ENCODE data around the gene FUT7.
"Not testable (repeated sequence)": the region's sequence is repeated elsewhere in the genome, so short reads cannot be mapped to it uniquely, and the experiment has no call there.

FUT7 gene

GRCh38 chr9:137066096-137066861, 34.4 kb upstream of the FUT7 start:
- no peak for DNase-seq

DNA sequence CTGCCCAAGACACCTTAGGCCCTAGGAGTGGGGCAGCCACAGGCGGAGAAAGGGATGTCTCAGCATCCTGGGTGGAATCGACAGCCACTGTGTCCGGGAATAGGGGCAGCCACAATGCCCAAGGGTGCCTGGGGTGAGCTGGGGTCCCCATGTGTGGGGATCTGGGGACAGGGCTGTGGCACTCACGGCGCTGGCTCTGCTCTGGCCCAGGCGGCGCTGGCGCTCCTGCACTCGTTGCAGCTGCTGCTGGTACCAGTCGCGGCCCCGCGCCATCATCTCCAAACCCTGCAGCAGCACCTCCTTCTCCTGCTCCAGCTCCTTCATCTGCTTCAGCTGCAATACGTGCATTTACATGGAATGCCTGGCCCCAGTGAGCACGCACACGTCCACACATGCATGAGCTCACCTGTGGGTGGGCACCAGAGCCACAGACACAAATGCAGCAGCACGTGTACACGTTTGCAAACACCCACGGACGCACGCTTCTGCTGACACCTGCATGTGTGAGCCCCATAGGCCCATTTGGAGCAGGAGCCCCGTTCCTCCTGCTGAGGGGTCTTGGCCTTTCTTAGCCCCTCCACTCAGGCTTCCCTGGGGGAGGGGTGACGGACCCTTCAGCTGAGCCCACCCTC, 33.6 kb upstream of the FUT7 start:
- DNase-seq: no peak

- no peak for DNase-seq
These were observed 32.9 kb upstream of the FUT7 start for GRCh38 chr9:137064880-137065164.

DNA sequence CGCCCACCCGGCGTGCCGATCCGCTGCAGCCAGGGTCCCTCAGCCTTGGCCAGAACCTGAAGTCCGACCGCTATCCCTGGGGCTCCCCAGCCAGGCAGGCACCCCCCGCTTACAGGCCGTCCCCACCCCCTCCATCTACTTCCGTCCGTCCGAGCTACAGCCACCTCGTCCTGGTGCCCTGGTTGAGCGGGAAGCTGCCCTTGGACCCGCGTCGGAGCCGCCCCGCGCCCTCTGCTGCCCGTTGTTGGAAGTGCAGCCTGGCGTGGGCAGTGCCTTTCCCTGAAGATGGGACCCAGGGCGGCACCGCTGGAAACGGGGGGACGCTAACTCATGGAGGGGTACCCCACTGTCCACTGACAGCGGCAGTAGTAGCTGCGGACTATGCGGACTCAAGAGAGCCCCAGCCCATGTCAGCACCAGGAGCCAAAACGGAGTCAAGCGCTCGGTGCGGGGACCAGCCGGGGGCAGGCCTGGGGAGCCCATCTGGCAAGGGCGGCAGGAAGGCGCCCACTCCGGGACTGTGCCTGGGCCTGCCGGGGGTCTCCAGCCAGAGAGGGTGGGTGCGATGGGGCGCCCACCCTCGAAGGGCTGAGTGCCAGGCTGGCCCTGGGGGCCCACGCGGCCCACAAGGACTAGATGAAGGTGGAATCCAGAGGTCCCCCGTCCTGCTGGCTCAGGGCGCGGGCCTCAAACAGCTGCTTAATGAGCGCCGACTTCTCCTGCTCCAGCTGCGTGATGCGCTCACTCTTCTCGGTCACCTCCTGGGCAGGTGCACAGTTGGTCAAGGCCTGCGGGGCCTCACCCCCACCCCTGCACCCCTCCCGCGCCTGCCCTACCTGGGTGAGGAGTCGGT, 32.4 kb upstream of the FUT7 start:
- DNase-seq: peak in 1 of 2 experiments; percentile 47

DNA sequence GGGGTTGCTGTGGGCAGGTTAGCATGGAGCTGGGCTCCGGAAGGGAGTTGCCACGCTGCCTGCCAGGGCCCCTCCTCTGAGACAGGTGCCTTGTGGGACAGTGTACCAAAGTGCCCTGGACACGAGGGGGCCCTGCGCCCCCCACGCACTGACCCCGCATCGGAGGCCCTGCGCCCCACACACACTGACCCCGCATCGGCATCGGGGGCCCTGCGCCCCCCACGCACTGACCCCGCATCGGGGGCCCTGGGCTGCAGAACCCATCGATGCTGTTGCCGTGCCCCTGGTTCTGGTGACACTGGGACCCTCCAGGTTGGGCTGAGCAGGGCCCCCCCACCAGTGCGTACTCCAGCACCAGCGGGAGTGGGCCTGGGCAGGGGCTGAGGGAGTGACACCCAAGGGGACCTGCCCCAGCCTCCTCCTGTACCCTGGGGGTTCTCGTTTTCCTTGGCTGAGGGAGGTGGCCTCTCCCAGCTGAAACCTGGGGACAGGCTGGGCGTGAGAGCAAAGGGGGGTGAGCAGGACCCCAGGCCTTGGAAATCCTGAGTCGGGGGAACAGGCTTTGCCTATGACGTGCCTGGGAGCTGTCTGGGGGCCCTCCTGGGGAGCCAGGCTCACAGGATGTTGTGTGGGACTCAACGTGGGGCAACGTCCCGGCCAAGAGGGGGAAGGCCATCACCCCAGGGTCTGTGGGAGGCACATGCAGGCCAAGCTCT, 31.6 kb upstream of the FUT7 start:
- DNase-seq: no peak

- not testable (repeated sequence) for DNase-seq
These were observed 30.9 kb upstream of the FUT7 start for GRCh38 chr9:137062798-137063197.

DNA sequence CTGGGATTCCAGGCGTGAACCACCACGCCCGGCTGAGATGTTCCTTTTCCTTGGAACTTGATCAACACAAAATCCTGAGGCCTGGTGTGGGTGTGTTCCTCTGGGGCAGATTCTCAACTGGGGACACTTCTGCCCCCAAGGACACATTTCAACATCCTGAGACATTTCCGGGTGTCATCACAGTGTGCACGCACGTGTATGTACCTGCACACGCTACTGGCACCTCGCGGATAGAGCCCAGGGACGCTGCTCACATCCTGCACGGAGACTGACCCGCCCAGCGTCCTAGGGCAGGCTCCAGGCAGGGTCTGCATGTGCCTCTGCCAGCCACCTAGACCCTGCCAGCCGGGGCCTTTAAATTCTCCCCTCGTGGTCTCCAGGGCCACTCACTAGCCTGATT, 30.5 kb upstream of the FUT7 start:
- no peak for DNase-seq

GRCh38 chr9:137058521-137059234, 26.8 kb upstream of the FUT7 start:
- DNase-seq: no peak

DNA sequence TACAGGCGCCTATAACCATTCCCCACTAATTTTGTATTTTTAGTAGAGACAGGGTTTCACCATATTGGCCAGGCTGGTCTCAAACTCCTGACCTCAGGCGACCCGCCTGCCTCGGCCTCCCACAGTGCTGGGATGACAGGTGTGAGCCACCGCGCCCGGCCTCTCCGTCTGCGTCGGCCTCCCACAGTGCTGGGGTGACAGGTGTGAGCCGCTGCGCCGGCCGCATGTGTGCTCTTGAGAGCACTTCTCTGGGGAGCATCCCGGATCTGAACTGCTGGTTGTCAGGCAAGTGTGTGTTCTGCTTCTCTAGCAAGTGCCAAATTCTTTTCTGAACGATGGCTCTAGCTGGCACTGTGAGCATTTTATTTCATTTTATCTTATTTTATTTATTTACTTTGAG, 25.7 kb upstream of the FUT7 start:
- DNase-seq: no peak

DNA sequence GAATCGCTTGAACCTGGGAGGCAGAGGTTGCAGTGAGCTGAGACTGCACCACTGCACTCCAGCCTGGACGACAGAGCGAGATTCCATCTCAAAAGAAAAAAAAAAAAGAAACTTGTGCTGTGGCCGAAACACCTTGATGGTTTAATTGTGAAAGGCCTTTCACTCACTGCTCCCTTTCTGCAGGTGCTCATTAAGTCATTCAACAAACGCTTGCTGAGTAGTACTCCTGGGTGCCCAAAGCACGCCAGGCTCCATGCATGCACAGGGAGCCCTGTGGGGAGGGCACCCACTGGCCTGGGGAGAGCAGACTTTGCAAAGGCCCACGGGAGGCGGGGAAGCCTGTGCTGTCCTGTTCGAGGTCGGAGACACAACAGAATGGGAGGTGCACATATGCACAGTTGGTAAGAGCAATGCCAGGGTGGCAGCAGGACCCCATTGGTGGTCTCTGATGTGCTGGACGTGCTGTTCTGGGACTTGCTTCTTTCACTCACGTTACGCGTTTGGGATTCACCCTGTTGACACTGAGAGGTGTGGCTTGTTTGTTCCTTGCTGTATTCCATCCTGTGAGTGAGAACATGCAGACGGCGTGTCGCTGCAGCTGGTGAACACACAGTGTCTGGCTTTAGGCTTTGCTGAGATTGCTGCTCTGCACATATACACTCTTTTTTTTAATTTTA, 25.0 kb upstream of the FUT7 start:
- DNase-seq: no peak

GRCh38 chr9:137055385-137056364, 23.8 kb upstream of the FUT7 start:
- DNase-seq: no peak

DNA sequence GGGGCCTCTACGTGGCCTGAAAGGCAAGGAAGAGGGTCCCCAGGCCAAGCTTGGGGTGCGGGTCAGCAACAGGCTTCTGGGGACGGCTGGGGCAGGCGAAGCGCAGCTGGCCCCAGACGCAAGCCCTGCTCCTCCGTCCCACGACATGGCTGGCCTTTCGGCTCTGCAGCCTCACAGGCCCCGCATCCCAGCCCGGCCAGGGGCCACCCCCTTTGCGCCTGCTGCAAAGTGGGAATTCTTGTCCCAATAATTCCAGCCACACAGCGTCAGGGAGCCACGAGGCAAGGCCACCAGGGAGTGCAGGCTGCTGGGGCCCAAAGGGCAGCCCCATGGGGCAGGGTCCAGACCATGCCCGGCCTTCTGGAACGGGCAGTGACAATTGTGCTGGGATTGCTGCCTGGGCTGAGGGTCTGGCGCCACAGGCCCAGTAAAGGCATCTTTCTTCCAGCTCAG, 23.1 kb upstream of the FUT7 start:
- no peak for DNase-seq

GRCh38 chr9:137053944-137054931, 22.4 kb upstream of the FUT7 start, which contains the start of gene ENTPD2:
Gene ENTPD2, minus strand, starts transcription at chr9:137054061. Its CDS starts 64 bp downstream, at chr9:137053997.
- no peak for DNase-seq

GRCh38 chr9:137052998-137053943, 21.4 kb upstream of the FUT7 start:
- no peak for DNase-seq

DNA sequence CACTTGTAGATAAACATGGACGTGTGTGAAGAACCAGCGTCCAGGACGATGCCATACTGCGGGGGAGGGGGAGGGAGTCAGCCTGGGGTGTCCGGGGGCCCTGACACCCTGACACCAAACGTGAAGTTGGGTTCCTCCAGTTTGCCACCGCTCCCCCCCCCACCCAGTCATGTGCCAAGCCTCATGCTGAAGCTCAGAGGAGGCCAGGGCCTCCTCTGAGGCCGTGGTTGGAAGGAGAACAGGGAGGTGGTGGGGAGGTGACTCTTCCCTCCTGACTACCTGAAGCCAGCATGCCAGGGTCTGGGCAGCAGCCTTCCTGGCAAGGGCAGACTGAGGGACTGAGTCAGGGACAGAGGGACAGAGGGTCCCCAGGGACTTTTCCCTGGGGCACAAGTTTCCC, 20.4 kb upstream of the FUT7 start:
- no peak for DNase-seq

GRCh38 chr9:137051145-137051724, 19.3 kb upstream of the FUT7 start:
- DNase-seq: no peak

- no peak for DNase-seq
These were observed 18.7 kb upstream of the FUT7 start for GRCh38 chr9:137050570-137050969.
